Measurements from ENCODE around the gene KAZN.

The KAZN gene

GRCh38 chr1:14679027-14679688, 80.7 kb downstream of the KAZN start:
- no peak for DNase-seq

- no peak for DNase-seq
Measured at GRCh38 chr1:14681182-14681581, 82.7 kb downstream of the KAZN start.

- DNase-seq: no peak
Measured at GRCh38 chr1:14682941-14683621, 84.6 kb downstream of the KAZN start.

GRCh38 chr1:14685078-14685477, 86.6 kb downstream of the KAZN start:
- DNase-seq: no peak

GRCh38 chr1:14686701-14687100, 88.2 kb downstream of the KAZN start:
- DNase-seq: no peak

- no peak for DNase-seq
Measured at GRCh38 chr1:14687147-14687546, 88.7 kb downstream of the KAZN start.

GRCh38 chr1:14689996-14690615, 91.6 kb downstream of the KAZN start:
- DNase-seq: no peak

GRCh38 chr1:14693949-14694348, 95.5 kb downstream of the KAZN start:
- no peak for DNase-seq

GRCh38 chr1:14694589-14694988, 96.1 kb downstream of the KAZN start:
- no peak for DNase-seq

GRCh38 chr1:14696761-14697160, 98.3 kb downstream of the KAZN start:
- DNase-seq: no peak

GRCh38 chr1:14697353-14697752, 98.9 kb downstream of the KAZN start:
- DNase-seq: no peak

- DNase-seq: no peak
Measured at GRCh38 chr1:14698314-14698713, 99.8 kb downstream of the KAZN start.

- DNase-seq: no peak
Measured at GRCh38 chr1:14699620-14700019, 101.1 kb downstream of the KAZN start.

- DNase-seq: no peak
Measured at GRCh38 chr1:14704846-14705245, 106.4 kb downstream of the KAZN start.

- DNase-seq: no peak
Measured at GRCh38 chr1:14705824-14706223, 107.3 kb downstream of the KAZN start.

- no peak for DNase-seq
Measured at GRCh38 chr1:14706631-14707030, 108.1 kb downstream of the KAZN start.

- no peak for DNase-seq
Measured at GRCh38 chr1:14707531-14708445, 109.3 kb downstream of the KAZN start.

- no peak for DNase-seq
Measured at GRCh38 chr1:14710331-14710730, 111.8 kb downstream of the KAZN start.

- no peak for DNase-seq
Measured at GRCh38 chr1:14712136-14712535, 113.7 kb downstream of the KAZN start.

- DNase-seq: no peak
Measured at GRCh38 chr1:14713077-14713476, 114.6 kb downstream of the KAZN start.

- DNase-seq: no peak
Measured at GRCh38 chr1:14715266-14715665, 116.8 kb downstream of the KAZN start.

- DNase-seq: no peak
Measured at GRCh38 chr1:14715802-14716201, 117.3 kb downstream of the KAZN start.

GRCh38 chr1:14716474-14716873, 118.0 kb downstream of the KAZN start:
- DNase-seq: no peak

Data from stimulated activated naive CD4-positive, alpha-beta T cell (primary cell).